DLD1 (cell line): ENCODE measurements around the gene MYO1D.

Source experiments
- in situ Hi-C: cut with HindIII; loops from 2 replicates; pipeline ENCODE4 v1.10.0; 2017; ENCODE audit warnings: low sequenced_read_pairs

The MYO1D gene

DNA sequence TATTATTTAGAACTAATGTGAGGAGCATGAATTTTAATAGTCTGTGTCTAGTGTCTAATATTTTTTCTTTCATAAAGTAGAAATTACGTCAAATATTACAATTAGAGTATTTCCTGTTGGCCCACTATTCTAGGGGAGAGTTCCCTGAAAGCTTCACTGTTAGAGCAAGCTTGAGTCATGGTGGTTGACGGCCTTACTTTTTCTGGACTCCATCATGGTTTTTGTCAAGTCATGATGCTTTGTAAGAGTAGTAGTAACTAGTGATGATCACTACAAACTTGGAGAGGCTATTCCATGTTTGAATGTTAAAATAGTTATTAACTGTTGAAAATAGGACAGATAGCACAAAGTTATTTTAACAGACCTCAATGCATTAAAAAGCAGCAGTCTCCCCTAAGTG is 431.0 kb downstream of the MYO1D start:
- in situ Hi-C loops = no loop called here

DNA sequence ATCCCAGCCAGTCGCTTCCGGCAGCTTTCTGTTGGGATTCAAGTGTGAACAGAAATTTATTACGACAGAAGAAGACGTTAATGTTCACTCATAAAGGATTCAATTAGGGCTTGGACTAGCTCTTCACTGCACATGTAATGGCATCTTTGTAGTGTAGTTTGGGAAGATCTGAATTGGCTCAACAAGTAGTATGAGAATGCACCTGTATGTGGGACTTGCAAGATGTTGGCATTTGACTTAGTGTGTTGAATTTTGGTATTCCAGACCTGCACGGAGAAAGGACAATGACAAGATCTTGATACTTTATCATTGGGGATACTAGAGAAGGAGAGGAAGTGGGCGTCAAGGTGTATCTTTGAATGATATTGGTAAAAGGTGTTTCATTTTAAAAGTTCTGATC is 431.4 kb downstream of the MYO1D start:
- in situ Hi-C loops = no loop called here

DNA sequence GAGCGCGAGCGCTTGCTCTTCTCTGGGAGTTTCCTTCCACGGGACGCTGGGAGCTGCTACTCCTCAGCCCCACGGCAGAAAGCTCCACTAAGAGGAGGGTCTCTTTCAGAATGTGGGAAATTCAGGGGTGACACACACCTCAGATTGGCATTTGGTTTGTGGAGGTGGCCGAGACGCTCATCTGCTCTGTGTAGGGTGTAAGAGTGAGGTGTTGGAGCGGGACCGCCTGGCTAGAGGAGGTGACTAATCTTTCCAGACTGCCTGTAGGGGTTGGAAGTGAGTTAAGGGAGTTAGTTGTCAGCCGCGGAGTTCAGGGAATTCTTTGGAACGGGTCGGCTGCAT is 431.9 kb downstream of the MYO1D start:
- in situ Hi-C loops = no loop called here

DNA sequence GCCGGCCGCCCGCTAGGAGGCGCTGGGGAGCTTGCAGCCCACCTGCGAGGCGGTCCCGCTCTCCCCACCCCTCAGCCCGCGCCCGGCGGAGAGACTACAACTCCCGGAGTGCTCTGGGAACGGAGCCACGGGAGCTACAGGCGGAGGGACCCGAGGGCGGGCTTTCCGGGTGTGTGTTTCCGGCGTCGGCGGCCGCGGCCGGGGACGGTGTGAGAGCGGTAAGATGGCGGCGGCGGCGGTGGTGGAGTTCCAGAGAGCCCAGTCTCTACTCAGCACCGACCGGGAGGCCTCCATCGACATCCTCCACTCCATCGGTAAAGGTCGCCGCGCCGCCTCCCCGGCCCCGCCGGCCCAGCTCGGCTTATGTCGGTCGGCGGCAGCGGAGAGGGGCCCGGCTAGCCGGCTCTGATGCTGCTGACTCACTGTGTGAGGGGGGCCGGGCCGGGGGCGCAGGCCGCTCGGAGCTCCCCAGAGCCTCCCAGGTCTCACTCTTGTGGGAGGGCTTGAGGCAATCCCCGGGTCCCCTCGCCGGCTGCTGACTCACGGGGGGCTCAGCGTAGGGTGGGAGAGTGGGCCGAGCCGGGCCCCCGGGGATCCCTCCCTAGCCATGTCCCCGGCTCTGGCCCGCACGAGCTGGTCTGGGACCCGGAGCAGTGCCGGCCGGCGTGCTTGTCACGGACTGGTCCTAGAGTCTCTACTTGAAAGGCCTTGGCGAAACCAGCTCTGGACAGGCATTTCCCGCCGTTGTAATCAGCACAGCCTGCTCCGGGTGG is 432.4 kb downstream of the MYO1D start, which contains the start of gene PSMD11:
Gene PSMD11 (plus strand): TSS at position 210 of the 773 bp plus-strand sequence. CDS start 14 bp downstream, at position 224.
- in situ Hi-C loops = no loop called here

DNA sequence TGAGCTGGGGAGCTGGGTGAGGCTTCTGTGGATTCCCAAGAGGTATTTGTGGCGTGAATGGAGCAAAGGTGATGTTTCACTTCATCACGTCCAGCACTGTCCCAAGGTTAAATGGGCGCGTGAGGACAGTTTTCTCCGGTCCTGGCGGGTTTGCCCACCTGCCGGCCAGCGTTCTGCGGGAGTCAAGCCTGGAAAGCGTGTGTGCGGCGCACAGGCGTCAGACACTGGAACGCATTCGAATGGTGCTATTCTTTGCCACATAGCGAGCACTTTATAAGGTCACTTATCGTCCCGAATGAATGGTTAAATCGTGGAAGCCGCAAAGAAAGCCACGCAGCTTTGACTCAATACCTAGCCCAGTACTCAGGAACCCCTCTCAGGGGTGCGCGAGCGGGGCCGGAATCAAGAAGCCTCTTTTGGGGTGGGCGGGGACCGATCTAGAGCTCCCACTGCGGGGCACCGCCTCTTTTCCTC is 433.1 kb downstream of the MYO1D start:
- in situ Hi-C loops = no loop called here
